Measurements from ENCODE around the gene FXYD3.
"Not testable (repeated sequence)": the region's sequence is repeated elsewhere in the genome, so short reads cannot be mapped to it uniquely, and the experiment has no call there.

DNA sequence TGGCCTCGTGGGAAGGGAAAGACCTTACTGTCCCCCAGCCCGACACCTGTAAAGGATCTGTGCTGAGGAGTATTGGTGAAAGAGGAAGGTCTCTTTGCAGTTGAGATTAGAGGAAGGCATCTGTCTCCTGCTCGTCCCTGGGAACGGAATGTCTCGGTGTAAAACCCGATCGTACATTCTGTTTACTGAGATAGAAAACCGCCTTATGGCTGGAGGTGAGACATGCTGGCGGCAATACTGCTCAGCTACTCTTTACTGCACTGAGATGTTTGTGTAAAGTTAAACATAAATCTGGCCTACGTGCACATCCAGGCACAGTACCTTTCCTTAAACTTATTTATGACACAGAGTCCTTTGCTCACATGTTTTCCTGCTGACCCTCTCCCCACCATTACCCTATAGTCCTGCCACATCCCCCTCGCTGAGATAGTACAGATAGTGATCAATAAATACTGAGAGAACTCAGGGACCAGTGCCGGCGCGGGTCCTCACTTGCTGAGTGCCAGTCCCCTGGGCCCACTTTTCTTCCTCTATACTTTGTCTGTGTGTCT is 14.2 kb downstream of the FXYD3 start:
- TF ChIP-seq, protein P1, sequence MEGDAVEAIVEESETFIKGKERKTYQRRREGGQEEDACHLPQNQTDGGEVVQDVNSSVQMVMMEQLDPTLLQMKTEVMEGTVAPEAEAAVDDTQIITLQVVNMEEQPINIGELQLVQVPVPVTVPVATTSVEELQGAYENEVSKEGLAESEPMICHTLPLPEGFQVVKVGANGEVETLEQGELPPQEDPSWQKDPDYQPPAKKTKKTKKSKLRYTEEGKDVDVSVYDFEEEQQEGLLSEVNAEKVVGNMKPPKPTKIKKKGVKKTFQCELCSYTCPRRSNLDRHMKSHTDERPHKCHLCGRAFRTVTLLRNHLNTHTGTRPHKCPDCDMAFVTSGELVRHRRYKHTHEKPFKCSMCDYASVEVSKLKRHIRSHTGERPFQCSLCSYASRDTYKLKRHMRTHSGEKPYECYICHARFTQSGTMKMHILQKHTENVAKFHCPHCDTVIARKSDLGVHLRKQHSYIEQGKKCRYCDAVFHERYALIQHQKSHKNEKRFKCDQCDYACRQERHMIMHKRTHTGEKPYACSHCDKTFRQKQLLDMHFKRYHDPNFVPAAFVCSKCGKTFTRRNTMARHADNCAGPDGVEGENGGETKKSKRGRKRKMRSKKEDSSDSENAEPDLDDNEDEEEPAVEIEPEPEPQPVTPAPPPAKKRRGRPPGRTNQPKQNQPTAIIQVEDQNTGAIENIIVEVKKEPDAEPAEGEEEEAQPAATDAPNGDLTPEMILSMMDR (IDR thresholded peaks at IDR 0.05; ENCODE audit: poor library complexity, severe bottlenecking), result not testable (repeated sequence)
- TF ChIP-seq, protein P2, sequence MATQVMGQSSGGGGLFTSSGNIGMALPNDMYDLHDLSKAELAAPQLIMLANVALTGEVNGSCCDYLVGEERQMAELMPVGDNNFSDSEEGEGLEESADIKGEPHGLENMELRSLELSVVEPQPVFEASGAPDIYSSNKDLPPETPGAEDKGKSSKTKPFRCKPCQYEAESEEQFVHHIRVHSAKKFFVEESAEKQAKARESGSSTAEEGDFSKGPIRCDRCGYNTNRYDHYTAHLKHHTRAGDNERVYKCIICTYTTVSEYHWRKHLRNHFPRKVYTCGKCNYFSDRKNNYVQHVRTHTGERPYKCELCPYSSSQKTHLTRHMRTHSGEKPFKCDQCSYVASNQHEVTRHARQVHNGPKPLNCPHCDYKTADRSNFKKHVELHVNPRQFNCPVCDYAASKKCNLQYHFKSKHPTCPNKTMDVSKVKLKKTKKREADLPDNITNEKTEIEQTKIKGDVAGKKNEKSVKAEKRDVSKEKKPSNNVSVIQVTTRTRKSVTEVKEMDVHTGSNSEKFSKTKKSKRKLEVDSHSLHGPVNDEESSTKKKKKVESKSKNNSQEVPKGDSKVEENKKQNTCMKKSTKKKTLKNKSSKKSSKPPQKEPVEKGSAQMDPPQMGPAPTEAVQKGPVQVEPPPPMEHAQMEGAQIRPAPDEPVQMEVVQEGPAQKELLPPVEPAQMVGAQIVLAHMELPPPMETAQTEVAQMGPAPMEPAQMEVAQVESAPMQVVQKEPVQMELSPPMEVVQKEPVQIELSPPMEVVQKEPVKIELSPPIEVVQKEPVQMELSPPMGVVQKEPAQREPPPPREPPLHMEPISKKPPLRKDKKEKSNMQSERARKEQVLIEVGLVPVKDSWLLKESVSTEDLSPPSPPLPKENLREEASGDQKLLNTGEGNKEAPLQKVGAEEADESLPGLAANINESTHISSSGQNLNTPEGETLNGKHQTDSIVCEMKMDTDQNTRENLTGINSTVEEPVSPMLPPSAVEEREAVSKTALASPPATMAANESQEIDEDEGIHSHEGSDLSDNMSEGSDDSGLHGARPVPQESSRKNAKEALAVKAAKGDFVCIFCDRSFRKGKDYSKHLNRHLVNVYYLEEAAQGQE (IDR thresholded peaks at IDR 0.05; ENCODE audit: borderline replicate concordance), result not testable (repeated sequence)
- TF ChIP-seq SMC3 (conservative IDR thresholded peaks at IDR 0.05; ENCODE audit: poor library complexity); POLR2AphosphoS5 (IDR thresholded peaks at IDR 0.05); EZH2 (IDR thresholded peaks at IDR 0.05; ENCODE audit: borderline replicate concordance, insufficient read depth, low read length, poor library complexity, severe bottlenecking); TAF1 (IDR thresholded peaks at IDR 0.05; ENCODE audit: low read depth); MXI1 (conservative IDR thresholded peaks at IDR 0.05; ENCODE audit: poor library complexity, severe bottlenecking): not testable (repeated sequence)
